Stimulated activated CD4-positive, alpha-beta T cell treated with anti-CD3 and anti-CD28 coated beads, Interleukin-12 subunit alpha, Interleukin-12 subunit beta, amount 100 ng/mL, for 24 hours (primary cell): ENCODE data around the gene AKR1C3.
"Not testable (repeated sequence)": the region's sequence is repeated elsewhere in the genome, so short reads cannot be mapped to it uniquely, and the experiment has no call there.

Experiments
- DNase-seq, 2 experiments: peaks; one replicate each; pipeline ENCODE4 v3.0.0-alpha.2; 2020; ENCODE audit warnings: low read depth in 2 of 2

Gene AKR1C3

GRCh38 chr10:5094265-5095205 is at the start of gene AKR1C3:
Gene AKR1C3 (plus strand): TSS chr10:5094414. CDS start chr10:5094445, 31 bp downstream.
- no peak for DNase-seq

- no peak for DNase-seq
Measured at GRCh38 chr10:5045095-5045494, 49.1 kb upstream of the AKR1C3 start.

- no peak for DNase-seq
Measured at GRCh38 chr10:5046410-5046809, 47.8 kb upstream of the AKR1C3 start.

- not testable (repeated sequence) for DNase-seq
Measured at GRCh38 chr10:5047055-5047454, 47.2 kb upstream of the AKR1C3 start.

GRCh38 chr10:5047912-5048628 is 46.1 kb upstream of the AKR1C3 start:
- no peak for DNase-seq

GRCh38 chr10:5052951-5053500 is 41.2 kb upstream of the AKR1C3 start:
- not testable (repeated sequence) for DNase-seq

GRCh38 chr10:5054831-5055230 is 39.4 kb upstream of the AKR1C3 start:
- DNase-seq = not testable (repeated sequence)

- DNase-seq = not testable (repeated sequence)
Measured at GRCh38 chr10:5059267-5059666, 34.9 kb upstream of the AKR1C3 start.

GRCh38 chr10:5060791-5061190 is 33.4 kb upstream of the AKR1C3 start:
- DNase-seq = not testable (repeated sequence)

- no peak for DNase-seq
Measured at GRCh38 chr10:5064656-5065055, 29.6 kb upstream of the AKR1C3 start.

- no peak for DNase-seq
Measured at GRCh38 chr10:5068274-5068984, 25.8 kb upstream of the AKR1C3 start.

- no peak for DNase-seq
Measured at GRCh38 chr10:5070648-5071410, 23.4 kb upstream of the AKR1C3 start.

- no peak for DNase-seq
Measured at GRCh38 chr10:5071411-5072198, 22.6 kb upstream of the AKR1C3 start.

GRCh38 chr10:5073659-5074058 is 20.6 kb upstream of the AKR1C3 start:
- DNase-seq = no peak

GRCh38 chr10:5076615-5077014 is 17.6 kb upstream of the AKR1C3 start:
- DNase-seq = no peak

GRCh38 chr10:5078547-5079180 is 15.6 kb upstream of the AKR1C3 start:
- no peak for DNase-seq

GRCh38 chr10:5079306-5079830 is 14.8 kb upstream of the AKR1C3 start:
- no peak for DNase-seq

- DNase-seq = no peak
Measured at GRCh38 chr10:5079836-5080235, 14.4 kb upstream of the AKR1C3 start.

- DNase-seq = no peak
Measured at GRCh38 chr10:5081091-5081490, 13.1 kb upstream of the AKR1C3 start.
